Chondrocyte (in vitro differentiated cells): ENCODE measurements around the gene GPR132. TPM values are rescaled to one million over a fixed set of nuclear protein-coding genes. Genes with fewer than 3 reads are reported as not detected.

Experiments used
- DNase-seq: peaks from one replicate; pipeline ENCODE4 v3.0.0; 2021; ENCODE audit warnings: mixed read lengths, low spot score
- H3K27ac Mint-ChIP-seq: one replicate; pipeline ENCODE4 v1.8.0; 2021; ENCODE audit warnings: mild to moderate bottlenecking, moderate library complexity, mixed read lengths; ENCODE audit not compliant: unreplicated experiment
- H3K27me3 Mint-ChIP-seq: 2 replicates; pipeline ENCODE4 v1.8.0; 2021; ENCODE audit warnings: low read depth, mixed read lengths
- H3K36me3 Mint-ChIP-seq: 2 replicates; pipeline ENCODE4 v1.8.0; 2021; ENCODE audit warnings: low read depth, mixed read lengths
- H3K4me1 Mint-ChIP-seq: 2 replicates; pipeline ENCODE4 v1.8.0; 2021; ENCODE audit warnings: low read depth, mild to moderate bottlenecking, mixed read lengths
- H3K4me3 Mint-ChIP-seq: one replicate; pipeline ENCODE4 v1.8.0; 2021; ENCODE audit warnings: mild to moderate bottlenecking, moderate library complexity, mixed read lengths; ENCODE audit not compliant: unreplicated experiment
- H3K9me3 Mint-ChIP-seq: 2 replicates; pipeline ENCODE4 v1.8.0; 2021; ENCODE audit warnings: low read depth, mixed read lengths
- CTCF ChIP-seq: fragments of 200-600 bp; sonication (generic); IDR thresholded peaks from 2 replicates; pipeline ENCODE4 v1.5.0; 2021; ENCODE audit warnings: antibody characterized with exemption, mild to moderate bottlenecking, moderate library complexity
- total RNA-seq: library from RNA; stranded (reverse); gene quantifications from 3 replicates; pipeline ENCODE4 v1.2.1, GENCODE V29; 2021

The GPR132 gene
- total RNA-seq, 1 donor from 2014 or later, result 0.30 TPM

DNA sequence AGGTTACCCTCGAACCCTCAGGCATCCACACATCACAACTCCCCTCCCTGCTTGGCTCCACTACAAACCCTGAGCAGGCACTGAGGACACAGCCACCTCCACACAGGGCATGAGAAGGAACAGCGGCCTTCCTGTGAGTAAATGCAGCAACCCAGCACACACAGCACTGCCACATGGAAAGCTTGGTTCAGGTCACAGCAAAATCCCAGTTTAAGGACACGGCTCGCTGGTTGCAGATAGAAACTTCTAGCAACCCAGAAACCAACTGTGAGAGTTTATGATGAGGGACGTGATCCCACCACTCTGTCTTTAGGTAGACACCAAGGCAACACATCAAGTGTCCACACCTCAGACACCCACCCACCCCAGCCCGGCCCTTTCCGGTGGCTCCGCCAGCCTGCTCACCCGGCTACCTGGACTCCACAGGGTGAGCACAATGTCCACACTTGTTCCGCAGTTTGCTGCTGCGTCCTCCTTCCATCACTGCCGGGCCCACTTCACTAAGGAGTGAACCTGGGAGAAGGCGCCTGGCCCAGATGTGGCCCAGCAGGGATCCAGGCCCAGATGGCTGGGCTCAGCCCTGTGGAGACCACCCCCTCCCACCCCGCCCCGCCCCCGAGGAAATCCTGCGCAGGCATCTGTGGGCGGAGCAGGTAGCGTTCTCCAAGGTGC, 57.5 kb downstream of the GPR132 start:
- DNase-seq, result no peak
- H3K4me3 Mint-ChIP-seq, result no peak overlapping the region
- H3K4me1 Mint-ChIP-seq, result peaks cover 10% of the 10 kb centered on the region
- no peaks in the 10 kb centered on the region for H3K9me3 Mint-ChIP-seq
- H3K27ac Mint-ChIP-seq, result no peak overlapping the region
- TF ChIP-seq CTCF, result no peak
- peaks cover 6% of the 10 kb centered on the region for H3K36me3 Mint-ChIP-seq
- no peaks in the 10 kb centered on the region for H3K27me3 Mint-ChIP-seq

DNA sequence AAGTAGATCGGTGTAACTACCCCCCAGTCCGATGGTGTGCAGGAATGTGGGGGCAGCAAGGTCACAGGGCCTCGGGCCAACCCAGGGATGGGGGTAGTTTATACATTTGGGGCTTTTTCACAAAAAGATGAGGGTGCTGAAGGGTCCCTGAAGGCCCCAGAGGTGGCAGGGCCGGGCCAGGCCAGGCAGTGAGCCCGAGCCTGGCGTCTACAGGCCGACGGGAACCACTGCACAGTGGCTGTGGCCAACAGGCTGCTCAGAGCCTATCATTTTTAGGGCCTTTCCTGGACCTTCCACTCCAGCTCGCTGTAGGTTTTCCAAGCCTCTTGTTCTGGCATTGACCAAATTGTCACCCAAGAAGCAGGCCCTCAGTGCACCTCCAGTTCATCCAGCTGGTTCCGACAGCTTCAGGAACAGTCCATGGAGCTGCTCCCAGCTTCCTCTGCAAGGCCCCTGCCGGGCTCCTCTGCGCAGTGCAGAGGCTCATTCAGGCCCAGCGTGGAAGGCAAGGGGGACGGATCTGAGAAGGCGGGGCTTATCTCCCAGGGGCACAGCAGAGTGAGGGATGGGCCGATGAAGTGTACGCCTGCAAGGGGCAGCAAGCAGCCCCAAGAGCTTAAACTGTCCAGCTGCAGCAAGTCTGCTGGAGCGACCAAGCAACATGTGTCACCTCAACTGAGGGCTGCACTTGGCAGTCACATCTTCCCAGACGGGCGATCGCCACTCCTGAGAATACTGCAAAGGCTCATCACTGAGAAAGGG, 58.2 kb downstream of the GPR132 start:
- TF ChIP-seq CTCF, result no peak
- Mint-ChIP-seq H3K36me3 (peaks cover 6% of the 10 kb centered on the region), H3K4me3 (no peak overlapping the region), H3K27me3 (no peaks in the 10 kb centered on the region), H3K27ac (no peak overlapping the region), H3K4me1 (peaks cover 3% of the 10 kb centered on the region), H3K9me3 (no peaks in the 10 kb centered on the region)
- no peak for DNase-seq

- H3K4me3 Mint-ChIP-seq, result no peak overlapping the region
- no peak for TF ChIP-seq CTCF
- H3K27me3 Mint-ChIP-seq, result no peaks in the 10 kb centered on the region
- no peak overlapping the region for H3K27ac Mint-ChIP-seq
- no peaks in the 10 kb centered on the region for H3K9me3 Mint-ChIP-seq
- H3K4me1 Mint-ChIP-seq, result no peaks in the 10 kb centered on the region
- H3K36me3 Mint-ChIP-seq, result peaks cover 5% of the 10 kb centered on the region
- DNase-seq, result no peak
These were observed 59.0 kb downstream of the GPR132 start for GRCh38 chr14:105005929-105006830.

- H3K4me1 Mint-ChIP-seq, result no peaks in the 10 kb centered on the region
- no peaks in the 10 kb centered on the region for H3K27me3 Mint-ChIP-seq
- H3K36me3 Mint-ChIP-seq, result peaks cover 5% of the 10 kb centered on the region
- no peak for TF ChIP-seq CTCF
- no peak for DNase-seq
- H3K4me3 Mint-ChIP-seq, result no peak overlapping the region
- no peak overlapping the region for H3K27ac Mint-ChIP-seq
- H3K9me3 Mint-ChIP-seq, result no peaks in the 10 kb centered on the region
These were observed 59.8 kb downstream of the GPR132 start for GRCh38 chr14:105005329-105005928.

Other genes starting within 250 kb of the GPR132 start
- gene CEP170B, start 200.2 kb downstream of the GPR132 start, total RNA-seq, result 31.7 to 39.6 TPM (median 39.2 TPM) in 3 replicates
- gene PLD4, start 140.6 kb downstream of the GPR132 start, total RNA-seq, result 0.07 to 0.10 TPM in 2 of 3 replicates, not detected in the other
- gene AHNAK2, start 87.1 kb downstream of the GPR132 start, total RNA-seq, result 271 to 361 TPM (median 274 TPM) in 3 replicates
- 6.0 to 6.3 TPM (median 6.3 TPM) in 3 replicates for gene CLBA1, start 79.6 kb downstream of the GPR132 start, total RNA-seq
- 15.6 to 18.8 TPM (median 18.0 TPM) in 3 replicates for gene CDCA4, start 44.3 kb downstream of the GPR132 start, total RNA-seq
- 8.3 to 18.2 TPM (median 16.8 TPM) in 3 replicates for gene JAG2, start 103.3 kb upstream of the GPR132 start, total RNA-seq
- gene NUDT14, start 115.9 kb upstream of the GPR132 start, total RNA-seq, result 13.7 to 37.4 TPM (median 35.0 TPM) in 3 replicates
- gene BTBD6, start 183.1 kb upstream of the GPR132 start, total RNA-seq, result 52.7 to 54.3 TPM (median 53.1 TPM) in 3 replicates
- gene BRF1, start 235.6 kb upstream of the GPR132 start, total RNA-seq, result 26.1 to 31.0 TPM (median 26.2 TPM) in 3 replicates
- 82.6 to 89.5 TPM (median 87.1 TPM) in 3 replicates for gene PACS2, start 249.3 kb upstream of the GPR132 start, total RNA-seq